Measurements from ENCODE around the gene ATG101.

The ATG101 gene

GRCh38 chr12:52069327-52070184, at the start of gene ATG101:
ATG101 (plus strand) TSS chr12:52069978; CDS start chr12:52073651, 3,673 bp downstream.
- peak; percentile 68 for DNase-seq (ENCODE audit: low read depth, low spot score)

- no peak for DNase-seq (ENCODE audit: low read depth, low spot score)
Measured at GRCh38 chr12:52020539-52021336, 49.0 kb upstream of the ATG101 start.

- no peak for DNase-seq (ENCODE audit: low read depth, low spot score)
Measured at GRCh38 chr12:52022841-52023181, 47.0 kb upstream of the ATG101 start.

- DNase-seq (ENCODE audit: low read depth, low spot score): peak; percentile 83
Measured at GRCh38 chr12:52023182-52023975, 46.4 kb upstream of the ATG101 start.

GRCh38 chr12:52023976-52024688, 45.6 kb upstream of the ATG101 start:
- no peak for DNase-seq (ENCODE audit: low read depth, low spot score)

GRCh38 chr12:52024845-52025230, 44.9 kb upstream of the ATG101 start:
- DNase-seq (ENCODE audit: low read depth, low spot score): no peak

GRCh38 chr12:52026263-52026662, 43.5 kb upstream of the ATG101 start:
- DNase-seq (ENCODE audit: low read depth, low spot score): no peak

- no peak for DNase-seq (ENCODE audit: low read depth, low spot score)
Measured at GRCh38 chr12:52027085-52027843, 42.5 kb upstream of the ATG101 start.

- no peak for DNase-seq (ENCODE audit: low read depth, low spot score)
Measured at GRCh38 chr12:52029685-52030084, 40.1 kb upstream of the ATG101 start.

- no peak for DNase-seq (ENCODE audit: low read depth, low spot score)
Measured at GRCh38 chr12:52032446-52032803, 37.4 kb upstream of the ATG101 start.

GRCh38 chr12:52032804-52033445, 36.9 kb upstream of the ATG101 start:
- peak; percentile 70 for DNase-seq (ENCODE audit: low read depth, low spot score)

GRCh38 chr12:52033446-52034140, 36.2 kb upstream of the ATG101 start:
- DNase-seq (ENCODE audit: low read depth, low spot score): no peak

- no peak for DNase-seq (ENCODE audit: low read depth, low spot score)
Measured at GRCh38 chr12:52035190-52035589, 34.6 kb upstream of the ATG101 start.

GRCh38 chr12:52035926-52036325, 33.9 kb upstream of the ATG101 start:
- no peak for DNase-seq (ENCODE audit: low read depth, low spot score)

GRCh38 chr12:52036587-52037171, 33.1 kb upstream of the ATG101 start:
- DNase-seq (ENCODE audit: low read depth, low spot score): peak; percentile 45

GRCh38 chr12:52037248-52037861, 32.4 kb upstream of the ATG101 start:
- no peak for DNase-seq (ENCODE audit: low read depth, low spot score)

- DNase-seq (ENCODE audit: low read depth, low spot score): no peak
Measured at GRCh38 chr12:52038447-52038846, 31.3 kb upstream of the ATG101 start.

GRCh38 chr12:52041035-52041434, 28.7 kb upstream of the ATG101 start:
- DNase-seq (ENCODE audit: low read depth, low spot score): no peak

- no peak for DNase-seq (ENCODE audit: low read depth, low spot score)
Measured at GRCh38 chr12:52041695-52042123, 28.1 kb upstream of the ATG101 start.

All from activated naive CD8-positive, alpha-beta T cell treated with anti-CD3 and anti-CD28 coated beads, Interleukin-2, amount 50 U/mL, for 16 hours (primary cell).